DMS53 treated with DMSO at 0.1 percent for 48 hours (cell line): ENCODE results near the gene SKOR2.
"Not testable (repeated sequence)": the region's sequence is repeated elsewhere in the genome, so short reads cannot be mapped to it uniquely, and the experiment has no call there.

ENCODE experiments used
- DNase-seq: peaks from one replicate; lab custom pipeline; 2025; ENCODE audit not compliant: unreplicated experiment; lab: John Stamatoyannopoulos, UW

Gene SKOR2

GRCh38 chr18:47204908-47205522 is 46.4 kb downstream of the SKOR2 start:
- DNase-seq, result peak; percentile 67

DNA sequence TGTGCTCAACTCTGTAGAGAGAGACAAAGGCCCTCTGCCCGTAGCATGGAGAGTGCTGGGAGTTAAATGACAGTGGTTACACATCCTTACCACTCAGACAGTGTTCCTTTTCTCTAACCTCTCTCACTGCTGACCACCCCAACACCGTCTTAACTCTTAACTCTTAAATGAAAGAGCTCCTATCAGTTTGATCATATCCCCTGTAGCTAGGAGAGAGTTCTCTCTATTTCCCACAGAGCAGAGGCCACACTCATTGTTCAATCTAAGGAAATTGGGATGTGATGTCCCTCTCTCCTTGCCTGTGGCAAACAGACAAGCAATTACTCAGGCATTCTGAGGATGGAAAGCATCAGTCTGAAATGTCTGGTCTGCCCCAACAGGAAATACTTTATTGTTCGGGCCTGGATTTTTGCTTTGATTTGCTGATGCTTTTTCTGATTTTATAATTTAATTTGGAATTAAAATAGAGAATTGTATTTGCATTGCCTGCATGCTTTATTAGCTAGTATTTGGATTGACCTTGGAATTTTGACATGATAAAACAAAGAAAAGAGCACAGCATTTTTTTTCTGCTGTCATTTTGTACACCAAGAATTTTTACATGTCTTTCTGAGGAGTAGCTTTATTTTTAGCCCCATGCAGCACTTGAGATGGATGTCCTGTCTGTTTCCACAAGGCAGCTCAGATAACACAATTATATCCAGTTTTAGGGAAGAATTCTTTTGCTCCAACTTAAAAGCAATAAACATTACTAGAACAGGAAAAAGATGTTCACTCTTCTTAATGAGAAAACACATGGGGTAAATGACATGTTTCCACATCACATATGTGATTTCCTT is 47.6 kb downstream of the SKOR2 start:
- DNase-seq, result no peak

DNA sequence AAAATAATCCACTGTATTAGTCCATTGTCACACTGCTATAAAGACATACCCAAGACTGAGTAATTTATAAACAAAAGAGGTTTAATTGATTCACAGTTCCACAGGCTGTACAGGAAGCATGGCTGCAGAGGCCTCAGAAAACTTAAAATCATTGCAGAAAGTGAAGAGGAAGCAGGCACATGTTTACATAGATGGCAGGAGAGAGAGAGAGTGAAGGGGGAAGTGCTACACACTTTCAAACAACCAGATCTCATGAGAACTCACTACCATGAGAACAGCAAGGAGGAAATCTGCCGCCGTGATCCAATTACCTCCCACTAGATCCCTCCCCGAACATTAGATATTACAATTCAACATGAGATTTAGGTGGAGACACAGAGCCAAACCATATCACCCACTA is 55.5 kb downstream of the SKOR2 start:
- DNase-seq, result not testable (repeated sequence)

GRCh38 chr18:47191961-47192360 is 59.5 kb downstream of the SKOR2 start:
- DNase-seq, result peak; percentile 9

DNA sequence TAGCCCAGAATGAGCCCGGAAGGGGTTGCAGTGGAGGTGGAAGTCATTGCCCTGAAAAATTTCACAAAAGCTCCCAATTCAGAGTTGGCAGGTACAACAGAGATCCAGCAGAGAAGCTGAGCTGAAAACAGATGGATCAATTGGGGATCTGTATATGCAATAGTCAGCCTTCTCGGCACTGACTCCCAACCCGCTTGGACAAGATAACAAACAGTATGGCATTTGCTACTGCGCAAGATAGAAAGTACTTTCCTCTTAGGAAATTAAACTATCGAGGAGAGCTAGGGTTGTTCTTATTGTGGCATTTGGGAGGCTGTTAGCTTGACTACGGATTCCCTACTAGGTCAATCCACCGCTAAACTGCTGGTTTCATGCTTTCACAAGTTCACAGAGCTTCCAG is 63.7 kb downstream of the SKOR2 start:
- no peak for DNase-seq

- peak; percentile 17 for DNase-seq
Measured at GRCh38 chr18:47184419-47185050, 66.9 kb downstream of the SKOR2 start.

- DNase-seq, result not testable (repeated sequence)
Measured at GRCh38 chr18:47182156-47182555, 69.3 kb downstream of the SKOR2 start.

- DNase-seq, result no peak
Measured at GRCh38 chr18:47180765-47181164, 70.7 kb downstream of the SKOR2 start.

- no peak for DNase-seq
Measured at GRCh38 chr18:47179520-47179919, 71.9 kb downstream of the SKOR2 start.

DNA sequence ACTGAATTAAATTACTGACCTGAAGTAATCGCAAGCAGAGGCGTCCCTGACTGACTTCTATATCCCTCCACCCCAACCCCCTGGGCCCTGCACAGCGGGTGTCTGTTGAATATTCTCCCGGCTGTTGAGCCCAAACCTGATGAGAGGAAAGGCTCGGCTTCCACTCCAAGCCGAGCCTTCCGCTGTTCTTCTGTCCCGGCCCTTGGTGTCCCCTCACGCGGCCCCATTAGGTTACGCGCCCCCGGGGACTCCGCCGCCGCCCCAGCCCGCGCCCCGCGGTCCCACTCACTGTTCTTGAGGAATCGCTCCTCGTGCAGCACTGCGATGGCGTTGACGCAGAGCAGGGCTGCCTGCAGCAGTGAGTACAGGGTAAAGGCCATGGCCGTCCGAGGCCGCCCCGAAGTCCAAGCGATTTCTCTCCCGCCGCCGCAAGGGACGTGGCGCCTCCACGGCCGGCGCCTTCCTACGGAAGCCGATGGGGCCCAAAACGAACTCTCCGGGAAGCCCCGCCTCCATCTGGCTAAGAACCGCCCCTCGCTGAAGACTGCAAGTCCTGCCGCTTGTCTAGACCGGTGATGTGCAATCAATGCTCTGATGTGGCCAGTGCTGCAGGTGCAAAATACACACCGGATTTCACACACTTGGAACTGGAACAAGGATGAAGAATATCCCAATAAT is 75.4 kb downstream of the SKOR2 start, which contains the start of gene IER3IP1:
IER3IP1 (minus strand) TSS at position 467 of the 678 bp plus-strand sequence; CDS start at position 380, 87 bp downstream.
- peak; percentile 98 for DNase-seq

DNA sequence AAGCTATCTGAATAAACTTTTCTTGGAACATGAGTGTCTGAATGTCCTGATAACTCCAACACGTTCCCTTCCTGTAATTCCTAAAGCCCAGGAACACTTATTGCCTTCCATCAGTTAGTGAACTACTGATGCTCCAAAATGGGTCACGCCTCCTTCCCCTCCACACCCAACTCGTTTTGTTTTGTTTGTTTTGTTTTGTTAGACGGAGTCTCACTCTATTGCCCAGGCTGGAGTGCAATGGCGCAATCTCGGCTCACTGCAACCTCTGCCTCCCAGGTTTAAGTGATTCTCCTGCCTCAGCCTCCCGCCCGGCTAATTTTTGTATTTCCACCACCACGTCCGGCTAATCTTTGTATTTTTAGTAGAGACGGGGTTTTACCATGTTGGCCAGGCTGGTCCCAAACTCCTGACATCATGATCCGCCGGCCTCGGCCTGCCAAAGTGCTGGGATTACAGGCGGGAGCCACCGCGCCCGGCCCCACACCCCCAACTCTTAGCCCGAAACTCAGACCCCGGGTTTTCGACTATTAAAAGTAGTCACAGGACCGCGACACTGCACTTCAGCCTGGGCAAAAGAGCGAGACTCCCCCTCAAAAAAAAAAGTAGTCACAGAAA is 76.1 kb downstream of the SKOR2 start:
- no peak for DNase-seq

DNA sequence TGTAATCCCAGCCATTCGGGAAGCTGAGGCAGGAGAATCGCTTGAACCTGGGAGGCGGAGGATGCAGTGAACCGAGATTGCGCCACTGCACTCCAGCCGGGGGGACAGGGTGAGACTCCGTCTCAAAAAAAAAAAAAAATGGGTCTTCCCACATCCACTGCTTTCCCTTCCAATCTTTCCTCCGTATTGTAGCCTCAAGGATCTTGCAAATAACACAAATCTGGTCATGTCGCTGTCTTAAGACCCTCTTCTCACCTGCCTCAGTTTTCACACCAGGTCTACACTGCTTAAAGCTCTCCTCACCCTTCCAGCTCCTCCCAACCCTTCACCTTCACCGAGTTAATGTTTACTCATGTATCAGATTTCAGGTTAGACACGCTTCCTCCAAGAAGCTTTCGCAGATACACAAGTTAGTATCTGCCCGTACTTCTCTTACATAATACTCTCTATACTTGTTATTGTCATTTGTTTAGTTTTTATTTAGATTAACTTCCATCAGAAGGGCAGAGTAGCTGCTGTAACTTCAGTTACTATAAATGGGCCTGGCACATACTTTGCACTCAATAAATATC is 76.8 kb downstream of the SKOR2 start:
- peak; percentile 68 for DNase-seq

- no peak for DNase-seq
Measured at GRCh38 chr18:47172476-47172875, 79.0 kb downstream of the SKOR2 start.

GRCh38 chr18:47168913-47169312 is 82.5 kb downstream of the SKOR2 start:
- DNase-seq, result no peak

GRCh38 chr18:47168509-47168908 is 83.0 kb downstream of the SKOR2 start:
- DNase-seq, result no peak

GRCh38 chr18:47166294-47166693 is 85.2 kb downstream of the SKOR2 start:
- no peak for DNase-seq

DNA sequence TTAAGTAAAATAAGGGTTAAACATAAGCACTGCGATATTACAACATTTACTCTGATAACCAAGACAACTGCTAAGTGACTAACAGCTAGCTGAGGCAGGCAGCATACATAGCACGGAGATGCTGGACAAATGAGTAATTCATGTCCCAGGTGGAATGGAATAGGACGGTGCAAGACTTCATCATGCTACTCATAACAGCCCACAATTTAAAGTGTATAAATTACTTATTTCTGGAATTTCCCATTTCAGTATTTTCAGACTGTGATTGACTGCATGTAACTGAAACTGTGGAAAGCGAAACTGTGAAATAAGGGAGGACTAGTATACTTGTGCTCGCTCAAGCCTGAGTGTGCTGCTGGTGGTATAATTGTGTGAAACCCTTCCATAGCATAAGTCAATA is 88.2 kb downstream of the SKOR2 start:
- DNase-seq, result no peak

GRCh38 chr18:47160256-47160655 is 91.2 kb downstream of the SKOR2 start:
- DNase-seq, result no peak

DNA sequence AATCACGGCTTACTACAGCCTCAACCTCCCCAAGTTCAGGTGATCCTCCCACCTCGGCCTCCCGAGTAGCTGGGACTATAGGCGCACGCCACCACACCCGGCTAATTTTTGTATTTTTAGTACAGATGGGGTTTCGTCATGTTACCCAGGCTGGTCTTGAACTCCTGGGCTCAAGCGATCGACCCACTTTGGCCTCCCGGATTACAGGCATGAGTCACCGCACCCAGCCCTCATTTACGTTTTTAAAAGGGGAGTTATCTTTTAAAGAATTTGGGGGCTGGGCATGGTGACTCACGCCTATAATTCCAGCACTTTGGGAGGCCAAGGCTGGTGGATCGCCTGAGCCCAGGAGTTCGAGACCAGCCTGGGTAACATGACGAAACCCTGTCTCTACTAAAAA is 93.1 kb downstream of the SKOR2 start:
- not testable (repeated sequence) for DNase-seq
